Prostate gland (tissue), 2 donors: ENCODE results near the gene EVC. TPM values are rescaled to one million over a fixed set of nuclear protein-coding genes. Genes with fewer than 3 reads are reported as not detected.

ENCODE experiments used
- DNase-seq: peaks from one replicate; pipeline ENCODE4 v3.0.0-alpha.2; 2019; ENCODE audit warnings: low spot score
- H3K27ac ChIP-seq, 2 donors: fragments of 200-600 bp; sonication (generic); 2 replicates each; pipeline ENCODE4 v1.5.1; 2017 to 2019
- H3K27me3 ChIP-seq: fragments of 200-600 bp; sonication (generic); replicated peaks from 2 replicates; pipeline ENCODE4 v1.5.1; 2019; ENCODE audit not compliant: insufficient read depth
- H3K36me3 ChIP-seq, 2 donors: fragments of 200-600 bp; sonication (generic); 1 replicate in 1 of 2; 2 replicates in 1 of 2; pipeline versions ENCODE4 v1.5.1 to v1.8.1; 2017 to 2019
- H3K4me1 ChIP-seq: fragments of 200-600 bp; sonication (generic); replicated peaks from 2 replicates; pipeline ENCODE4 v1.5.1; 2019
- H3K4me3 ChIP-seq, 2 donors: fragments of 200-600 bp; sonication (generic); 2 replicates each; pipeline ENCODE4 v1.5.1; 2017 to 2019
- H3K9me3 ChIP-seq: fragments of 200-600 bp; sonication (generic); 2 replicates; pipeline ENCODE4 v1.5.1; 2017
- CTCF ChIP-seq, 4 experiments: fragments of 200-600 bp in 2 of 4; fragments of 450-650 bp in 2 of 4; sonication (generic) in 2 of 4; IDR thresholded peaks; 1 replicate in 3 of 4; 2 replicates in 1 of 4; pipeline ENCODE4 v1.5.1; 2016 to 2019; ENCODE audit warnings: antibody characterized with exemption in 4 of 4, mild to moderate bottlenecking in 2 of 4, moderate library complexity in 2 of 4
- POLR2A ChIP-seq: fragments of 450-650 bp; IDR thresholded peaks from one replicate; pipeline ENCODE4 v1.6.1; 2016; ENCODE audit warnings: antibody characterized with exemption, mild to moderate bottlenecking
- POLR2AphosphoS5 ChIP-seq: sonication (generic); formaldehyde crosslinking; IDR thresholded peaks from one replicate; pipeline ENCODE4 v1.6.1; 2017; ENCODE audit warnings: antibody characterized with exemption
- WGBS: methylation state at CpG from one replicate; pipeline ENCODE4 v1.1.5; 2018; 5-methylcytosine and 5-hydroxymethylcytosine counted together
- intact Hi-C: fragments of 100-400 bp; cut with DNase I; formaldehyde crosslinking; loops from one replicate; pipeline ENCODE4 v1.14.2; 2022
- total RNA-seq, 2 donors: library from RNA; depleted of rRNA; stranded (reverse); fragments of >200 nt; gene quantifications; one replicate each; pipeline ENCODE4 v1.1.0, GENCODE V29; 2016

EVC gene
- total RNA-seq, 2 donors from 2014 or later, result 49.0 to 55.7 TPM

DNA sequence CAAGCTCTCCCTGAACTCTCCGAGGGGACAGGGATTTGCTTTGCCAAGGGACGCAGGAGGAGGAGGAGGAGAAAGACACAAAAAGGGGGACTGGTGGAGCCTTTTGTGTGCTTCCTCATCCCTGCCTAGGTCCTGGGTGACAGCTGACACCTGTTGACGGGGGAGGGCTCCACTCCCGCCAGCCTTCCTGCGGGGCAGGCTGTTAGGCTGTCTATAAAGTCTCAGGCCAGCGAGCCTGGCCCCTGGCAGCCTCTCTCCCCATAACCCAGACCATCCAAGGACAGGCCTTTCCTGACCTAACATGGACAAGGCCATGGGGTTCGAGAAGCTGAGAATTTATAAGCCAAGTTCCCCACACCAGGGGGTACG lies 1.8 kb upstream of the EVC start:
- DNase-seq, result no peak
- intact Hi-C loops, result no loop called here
- Histone ChIP-seq H3K27ac (peak overlapping the region; percentile 78 to 83), H3K4me3 (no peak overlapping the region), H3K4me1 (peaks cover 4% of the 10 kb centered on the region), H3K36me3 (no peaks in the 10 kb centered on the region), H3K9me3 (no peaks in the 10 kb centered on the region), H3K27me3 (no peaks in the 10 kb centered on the region)
- no peak for TF ChIP-seq POLR2AphosphoS5
- TF ChIP-seq CTCF (IDR thresholded peaks at IDR 0.05), result no peak
- TF ChIP-seq POLR2A, result no peak
- WGBS, result 50% methylated on average over 8 of the region's 8 CpGs

DNA sequence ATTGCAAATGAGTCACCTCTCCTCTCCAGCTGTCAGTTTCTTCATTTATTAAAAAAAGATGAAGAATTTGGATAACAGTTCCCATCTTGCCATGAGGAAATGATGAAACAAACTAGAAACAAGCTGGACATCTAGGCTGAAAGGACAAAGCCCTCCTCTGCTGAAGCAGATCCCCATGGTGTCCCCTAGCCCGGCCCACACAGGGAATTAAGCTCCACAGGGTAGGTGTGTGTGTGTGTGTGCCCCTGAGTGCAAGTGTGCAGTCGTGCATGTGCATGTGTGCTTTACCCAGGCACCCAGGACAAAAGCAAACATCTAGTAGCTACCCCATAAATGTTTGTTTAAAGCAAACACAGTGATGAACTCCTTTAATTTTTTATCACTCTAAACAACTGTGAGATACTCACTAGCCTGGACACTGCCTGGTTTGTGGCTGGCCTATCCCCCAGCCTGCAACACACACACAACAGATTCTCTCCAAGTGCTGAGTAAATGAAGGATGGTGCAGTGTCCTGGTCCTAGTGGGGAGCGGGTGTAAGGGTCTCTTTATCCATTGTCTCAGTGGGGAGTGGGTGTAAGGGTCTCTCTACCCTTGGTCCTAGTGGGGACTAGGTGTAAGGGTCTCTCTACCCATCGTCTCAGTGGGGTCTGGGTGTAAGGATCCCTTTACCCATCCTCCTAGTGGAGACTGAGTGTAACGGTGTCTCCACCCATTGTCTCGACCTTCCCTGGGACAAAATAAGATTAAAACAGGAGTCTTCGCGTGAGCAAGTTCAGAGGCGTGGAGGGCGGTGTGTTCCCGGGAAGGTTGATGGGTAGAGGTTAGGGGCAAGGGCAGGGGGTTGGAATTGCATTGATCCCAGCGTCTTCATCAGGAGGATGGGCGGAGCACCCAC lies 688 bp upstream of the EVC start:
- Histone ChIP-seq H3K36me3 (no peaks in the 10 kb centered on the region), H3K4me1 (peaks cover 4% of the 10 kb centered on the region), H3K27me3 (no peaks in the 10 kb centered on the region), H3K9me3 (no peaks in the 10 kb centered on the region), H3K4me3 (peak overlapping the region; percentile 44 to 53), H3K27ac (peak overlapping the region; percentile 74 to 82)
- TF ChIP-seq CTCF (IDR thresholded peaks at IDR 0.05), result peak in 1 of 4 experiments; percentile 45
- no peak for TF ChIP-seq POLR2A
- no peak for TF ChIP-seq POLR2AphosphoS5
- intact Hi-C loops, result no loop called here
- DNase-seq, result peak; percentile 26
- 16% methylated on average over 13 of the region's 13 CpGs for WGBS

GRCh38 chr4:5711479-5712184 lies 631 bp downstream of the EVC start:
- peak overlapping the region; percentile 51 to 74 for H3K27ac ChIP-seq
- H3K4me1 ChIP-seq, result peaks cover 4% of the 10 kb centered on the region
- no peak for DNase-seq
- 18% methylated on average over 19 of the region's 52 CpGs for WGBS
- H3K36me3 ChIP-seq, result no peaks in the 10 kb centered on the region
- no peaks in the 10 kb centered on the region for H3K9me3 ChIP-seq
- TF ChIP-seq POLR2A (no peak), POLR2AphosphoS5 (no peak), CTCF (IDR thresholded peaks at IDR 0.05) (no peak)
- H3K4me3 ChIP-seq, result peak overlapping the region; percentile 44 to 53
- H3K27me3 ChIP-seq, result no peaks in the 10 kb centered on the region
- intact Hi-C loops, result no loop called here

- WGBS, result 92% methylated on average over 7 of the region's 7 CpGs
- TF ChIP-seq POLR2A, result no peak
- TF ChIP-seq CTCF (IDR thresholded peaks at IDR 0.05), result no peak
- no peak for TF ChIP-seq POLR2AphosphoS5
- Histone ChIP-seq H3K27ac (no peak overlapping the region), H3K4me3 (no peak overlapping the region), H3K27me3 (no peaks in the 10 kb centered on the region), H3K36me3 (no peaks in the 10 kb centered on the region), H3K9me3 (no peaks in the 10 kb centered on the region), H3K4me1 (peaks cover 4% of the 10 kb centered on the region)
- intact Hi-C loops, result no loop called here
- DNase-seq, result no peak
These were observed 1.5 kb downstream of the EVC start for GRCh38 chr4:5712517-5712916.
